ENCODE results near the gene NMRAL1. TPM values are rescaled to one million over a fixed set of nuclear protein-coding genes. Genes with fewer than 3 reads are reported as not detected.
A peak's percentile ranks its signal among the peaks of the same experiment; 100 is the strongest.

Gene NMRAL1
- 27.6 and 40.7 TPM in 2 replicates for total RNA-seq (2014; rRNA removed)
- polyA plus RNA-seq (2012), result 30.0 TPM

DNA sequence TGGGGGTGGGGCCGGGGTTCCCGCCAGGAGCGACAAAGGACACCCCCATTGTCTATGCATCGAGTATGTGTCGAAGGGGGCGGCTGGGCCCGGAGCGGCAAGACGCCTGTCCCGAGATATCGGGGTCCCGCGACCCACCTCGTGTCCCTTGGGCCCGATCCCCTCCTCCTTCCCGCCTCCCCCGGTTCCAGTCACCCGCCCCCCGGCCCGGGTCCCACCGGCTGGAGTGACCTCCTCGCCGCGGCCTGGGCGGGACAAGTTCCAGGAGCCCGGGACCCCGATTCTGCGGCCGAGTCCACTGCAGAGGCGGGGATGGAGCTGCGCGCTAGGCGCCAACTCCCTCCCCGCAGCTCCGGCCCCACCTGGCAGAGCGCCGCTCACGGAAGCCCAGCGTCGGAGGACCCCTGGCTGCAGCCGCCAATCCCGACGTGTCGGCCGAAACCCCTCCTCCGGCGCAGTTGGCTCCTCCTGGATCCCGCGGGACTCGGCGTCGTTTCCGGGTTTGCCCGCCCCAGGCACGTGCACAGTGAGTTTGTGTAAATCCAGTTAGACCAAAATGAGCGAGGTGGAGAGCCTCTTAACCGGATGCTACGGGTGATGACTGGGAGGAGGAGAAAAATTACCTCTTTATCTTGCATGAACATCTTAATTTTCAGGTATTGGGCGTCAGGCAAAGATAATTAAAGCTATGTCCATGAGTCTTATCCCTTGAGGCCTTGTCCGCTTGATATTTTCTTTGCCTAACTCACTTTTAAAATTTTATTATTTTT lies at the start of gene NMRAL1:
TSS of gene NMRAL1 (minus strand) at position 434 of the 770 bp plus-strand sequence. CDS start 493 bp downstream, outside the sequence.
- DNase-seq (ENCODE audit: low read depth), result peak; percentile 77

DNA sequence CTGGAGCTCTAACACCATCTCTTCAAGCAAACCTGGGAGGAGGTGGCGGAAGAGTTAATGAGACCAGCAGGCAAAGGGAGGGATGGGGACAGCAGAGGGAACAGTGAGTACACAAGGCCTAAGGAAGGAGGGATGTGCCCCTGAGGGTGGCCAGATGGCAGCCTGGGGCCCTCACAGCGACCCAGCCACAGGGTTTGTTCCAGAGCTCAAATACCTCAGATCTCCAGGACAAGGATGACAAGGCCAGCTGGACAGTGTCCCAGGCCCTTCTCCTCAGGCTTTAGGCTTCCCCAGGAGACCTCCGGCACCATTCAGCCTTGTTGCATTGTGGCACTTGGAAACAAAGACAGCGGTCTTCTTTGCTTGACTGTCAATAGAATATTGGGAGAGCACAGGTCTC lies 49.3 kb upstream of the NMRAL1 start:
- no peak for DNase-seq (ENCODE audit: low read depth)

- no peak for DNase-seq (ENCODE audit: low read depth)
These were observed 47.7 kb upstream of the NMRAL1 start for GRCh38 chr16:4522051-4522581.

DNA sequence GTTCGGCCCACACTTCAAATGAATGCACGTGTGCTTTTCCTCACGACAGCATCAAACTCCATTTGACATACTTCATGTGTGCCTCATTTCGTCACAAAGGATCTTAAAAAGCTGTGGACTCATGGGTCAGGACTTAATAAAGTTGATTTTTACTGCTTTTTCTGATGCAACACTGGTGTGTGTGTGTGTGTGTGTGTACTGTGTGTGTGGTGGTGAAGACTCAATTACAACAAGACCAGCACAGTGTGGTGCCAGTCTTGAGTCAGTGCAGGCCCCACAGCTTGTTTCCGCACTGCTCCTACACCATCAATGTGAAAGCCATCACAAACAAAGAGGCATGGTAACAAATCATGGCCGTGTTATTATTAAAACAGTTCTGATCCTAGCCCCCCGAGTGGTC lies 46.5 kb upstream of the NMRAL1 start:
- no peak for DNase-seq (ENCODE audit: low read depth)

DNA sequence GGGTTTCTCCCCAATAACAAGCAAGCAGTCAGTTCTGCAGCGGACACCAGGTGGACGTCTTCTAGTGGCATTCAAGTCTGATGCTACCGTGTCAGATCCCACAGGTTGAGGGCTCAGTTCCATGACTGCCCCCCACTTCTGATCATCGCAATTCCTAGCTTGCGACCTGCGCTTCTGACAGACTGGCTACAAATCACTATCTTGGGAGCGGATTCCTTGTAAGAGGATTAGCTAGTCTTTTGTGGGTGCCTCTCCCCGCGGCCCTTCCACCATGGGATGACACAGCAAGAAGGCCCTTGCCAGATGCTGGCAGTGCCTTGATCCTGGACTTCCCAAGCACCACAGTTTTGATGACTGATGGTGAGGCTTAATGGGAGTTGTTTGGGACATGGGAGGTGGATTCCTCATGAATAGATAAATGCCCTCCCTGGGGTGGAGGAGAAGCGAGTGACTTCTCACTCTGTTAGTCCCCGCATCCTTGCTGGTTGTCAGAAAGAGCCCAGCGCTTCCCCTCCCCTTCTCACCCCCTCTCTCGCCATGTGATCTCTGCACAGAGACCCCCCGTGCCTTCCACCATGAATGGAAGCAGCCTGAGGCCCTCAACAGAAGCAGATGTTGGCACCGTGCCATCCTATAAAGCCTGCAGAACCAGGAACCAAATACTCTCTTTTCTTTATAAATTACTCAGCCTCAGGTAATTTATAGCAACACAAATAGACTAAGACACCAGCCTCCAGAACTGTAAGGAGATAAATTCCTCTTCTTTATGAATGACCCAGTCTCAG lies 45.0 kb upstream of the NMRAL1 start:
- DNase-seq (ENCODE audit: low read depth), result no peak

DNA sequence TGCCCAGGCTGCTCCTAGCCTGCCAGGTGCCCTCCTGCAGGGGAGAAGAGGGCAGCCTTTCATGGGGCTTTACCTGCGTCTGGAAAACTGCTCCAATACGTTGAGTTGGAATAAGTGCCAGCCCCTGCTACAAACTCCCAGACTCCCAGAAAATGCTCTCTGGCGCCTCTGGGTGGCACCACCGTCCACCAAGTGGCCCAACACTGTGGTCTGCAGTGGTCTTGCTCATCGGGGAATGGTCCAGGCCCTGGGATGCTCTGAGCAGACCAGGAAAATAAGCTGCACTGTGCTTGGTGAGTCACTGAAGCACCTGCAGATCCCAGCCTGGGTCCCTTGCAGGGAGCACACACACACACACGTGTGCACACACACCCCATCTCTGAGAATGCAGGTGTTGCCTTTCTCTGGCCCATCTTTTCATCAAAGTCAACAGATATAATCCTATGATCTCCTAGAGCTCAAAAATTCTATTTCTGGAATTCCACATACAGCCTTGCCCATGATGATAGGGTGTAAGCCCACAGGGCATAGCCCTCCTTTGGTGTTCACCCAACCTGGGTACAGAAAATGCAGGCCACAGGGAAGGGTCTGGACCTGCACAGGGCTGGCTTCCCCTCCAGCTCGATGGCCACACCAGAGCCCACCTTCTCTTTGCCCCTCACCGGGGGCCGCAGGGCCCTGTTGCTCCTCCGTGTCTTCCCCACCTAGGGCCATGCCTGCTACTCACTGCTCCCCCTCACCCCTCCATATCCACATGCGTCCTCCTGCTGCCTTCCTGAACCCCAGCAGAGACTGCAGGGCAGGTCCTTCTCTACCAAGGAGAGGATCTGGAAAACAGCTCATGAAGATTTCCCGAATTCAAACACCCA lies 43.6 kb upstream of the NMRAL1 start:
- DNase-seq (ENCODE audit: low read depth), result peak; percentile 29

- no peak for DNase-seq (ENCODE audit: low read depth)
These were observed 41.3 kb upstream of the NMRAL1 start for GRCh38 chr16:4515611-4516233.

DNA sequence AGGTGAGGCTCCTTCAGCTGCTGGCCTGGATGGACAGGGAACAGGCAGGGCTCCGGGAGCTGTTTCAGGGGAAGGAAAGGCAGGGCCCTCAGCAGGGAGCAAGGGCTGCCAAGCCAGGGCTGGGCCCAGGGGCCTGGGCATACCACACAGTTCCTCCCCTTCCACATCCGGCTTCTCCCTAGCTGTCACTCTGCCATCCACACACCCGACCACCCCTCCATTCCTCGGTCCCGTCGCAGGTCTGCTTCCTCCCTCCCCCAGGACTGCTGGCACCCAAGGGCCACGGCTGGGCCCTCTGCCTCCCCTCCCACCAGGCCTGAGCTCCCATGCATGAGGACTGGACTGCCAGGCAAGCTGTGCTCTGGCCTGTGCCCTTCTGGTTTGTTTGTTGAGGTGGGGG lies 40.2 kb upstream of the NMRAL1 start:
- DNase-seq (ENCODE audit: low read depth), result no peak

GRCh38 chr16:4513881-4514280 lies 39.5 kb upstream of the NMRAL1 start:
- DNase-seq (ENCODE audit: low read depth), result no peak

- no peak for DNase-seq (ENCODE audit: low read depth)
These were observed 38.8 kb upstream of the NMRAL1 start for GRCh38 chr16:4513086-4513860.

DNA sequence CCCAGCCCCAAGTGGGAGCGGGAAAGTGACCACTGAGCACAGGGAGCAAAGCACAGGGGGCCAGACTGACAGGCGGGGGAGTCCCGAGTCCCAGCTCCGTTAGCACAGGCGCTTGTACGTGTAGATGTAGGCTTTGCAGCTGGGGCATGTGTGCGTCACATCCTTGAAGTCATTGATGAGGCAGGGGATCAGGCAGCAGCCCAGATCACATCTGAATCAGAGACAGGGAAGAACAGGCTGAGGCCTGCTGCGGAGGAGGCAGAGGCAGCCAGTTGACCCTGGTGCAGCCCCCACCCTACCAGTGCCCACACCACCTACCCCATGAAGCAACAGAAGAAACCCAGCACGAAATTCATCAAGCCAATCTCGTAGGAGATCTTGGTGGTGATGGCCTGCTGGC lies 38.0 kb upstream of the NMRAL1 start:
- no peak for DNase-seq (ENCODE audit: low read depth)

DNA sequence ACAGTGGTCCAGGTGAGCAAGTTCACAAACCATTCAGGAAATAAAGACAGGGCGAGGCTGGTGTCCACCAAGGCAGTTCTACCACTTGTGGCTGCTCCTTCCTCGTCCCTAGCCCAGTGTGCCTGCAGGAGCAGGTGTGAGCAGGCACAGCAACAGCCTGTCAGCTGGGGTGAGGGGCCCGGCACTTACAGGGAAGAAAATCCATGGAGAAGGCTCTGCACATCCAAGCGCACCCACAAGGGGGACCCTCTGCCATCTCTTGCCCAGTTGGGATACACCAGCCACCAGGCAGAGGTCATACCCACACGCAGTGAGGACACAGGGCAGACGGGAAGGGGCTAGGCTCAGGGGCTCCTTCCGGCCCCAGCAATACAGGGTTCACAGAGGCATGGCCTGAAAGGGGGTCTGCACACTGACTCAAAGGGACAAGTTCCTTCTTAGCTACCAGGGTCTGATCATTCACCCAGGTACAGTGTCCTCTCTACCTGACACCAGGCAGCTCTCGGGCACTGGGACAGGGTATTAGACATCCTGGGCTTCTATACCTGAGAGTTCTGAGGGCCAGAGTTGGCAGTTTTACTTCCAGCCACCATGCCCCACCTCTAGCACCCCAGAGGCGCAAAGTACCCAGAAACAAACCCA lies 37.1 kb upstream of the NMRAL1 start:
- peak; percentile 46 for DNase-seq (ENCODE audit: low read depth)

GRCh38 chr16:4510747-4511426 lies 36.5 kb upstream of the NMRAL1 start:
- DNase-seq (ENCODE audit: low read depth), result no peak

GRCh38 chr16:4510131-4510530 lies 35.7 kb upstream of the NMRAL1 start:
- no peak for DNase-seq (ENCODE audit: low read depth)

DNA sequence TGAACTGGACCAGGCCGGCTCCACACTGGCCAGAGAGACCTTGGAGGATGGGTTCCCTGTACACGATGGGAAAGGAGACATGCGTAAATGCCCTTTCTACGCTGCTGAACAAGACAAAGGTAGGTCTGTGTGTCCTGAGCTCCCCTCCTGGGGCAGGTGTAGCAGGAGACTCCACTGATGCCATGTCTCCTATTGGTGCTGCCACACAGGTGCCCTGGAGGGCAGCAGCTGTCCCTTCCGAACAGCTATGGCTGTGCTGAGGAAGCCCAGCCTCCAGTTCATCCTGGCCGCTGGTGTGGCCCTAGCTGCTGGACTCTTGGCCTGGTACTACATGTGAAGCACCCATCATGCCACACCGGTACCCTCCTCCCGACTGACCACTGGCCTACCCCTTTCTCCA lies 35.0 kb upstream of the NMRAL1 start:
- no peak for DNase-seq (ENCODE audit: low read depth)

GRCh38 chr16:4508806-4509205 lies 34.4 kb upstream of the NMRAL1 start:
- no peak for DNase-seq (ENCODE audit: low read depth)

- DNase-seq (ENCODE audit: low read depth), result no peak
These were observed 33.3 kb upstream of the NMRAL1 start for GRCh38 chr16:4507588-4508345.

DNA sequence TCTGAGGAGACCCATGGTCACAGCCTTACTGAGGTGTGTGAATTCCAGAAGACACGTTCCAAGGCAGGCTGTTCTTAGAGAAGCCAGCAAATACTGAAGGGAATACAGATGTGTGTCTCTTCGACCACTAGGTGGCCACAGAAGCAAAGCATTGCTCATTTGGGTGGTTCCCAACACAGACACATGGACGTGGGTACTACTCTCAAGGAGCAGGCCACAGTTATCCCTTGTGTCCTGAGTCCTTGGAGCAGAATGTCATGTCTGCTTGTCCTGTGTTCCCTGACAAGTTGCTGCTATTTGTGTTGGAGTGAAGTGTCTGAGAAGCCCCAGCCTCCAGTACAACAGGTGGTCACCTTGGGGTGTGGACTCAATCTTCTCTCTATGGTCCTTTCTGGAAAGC lies 32.0 kb upstream of the NMRAL1 start:
- peak; percentile 67 for DNase-seq (ENCODE audit: low read depth)

Measured in LHCN-M2 (cell line).